ENCODE measurements around the gene TMEM163. TPM values are rescaled to one million over a fixed set of nuclear protein-coding genes. Genes with fewer than 3 reads are reported as not detected.
A peak's percentile ranks its signal among the peaks of the same experiment; 100 is the strongest.
"Not testable (repeated sequence)": the region's sequence is repeated elsewhere in the genome, so short reads cannot be mapped to it uniquely, and the experiment has no call there.

TMEM163 gene
- total RNA-seq, 2 experiments from 2014 or later, result 0.23 TPM; not detected in 1

- POLR2A ChIA-PET, result no interaction called here
Observed at GRCh38 chr2:134623796-134624195, 95.0 kb downstream of the TMEM163 start.

GRCh38 chr2:134623046-134623445, 95.8 kb downstream of the TMEM163 start:
- peaks cover 4% of the 10 kb centered on the region for H3K27me3 Mint-ChIP-seq (ENCODE audit: low read depth)
- H3K4me3 Mint-ChIP-seq, result no peak overlapping the region
- ChIA-PET CTCF (interaction anchor here (1.3 kb wide), 1 partner anchor 46 kb away, joined by 3 read pairs; no protein-coding TSS in a partner anchor), POLR2A (no interaction called here)
- peaks cover 21% of the 10 kb centered on the region for H3K9me3 Mint-ChIP-seq (ENCODE audit: insufficient read depth)
- peaks cover 5% of the 10 kb centered on the region for H3K4me1 Mint-ChIP-seq (ENCODE audit: low read depth)
- no peaks in the 10 kb centered on the region for H3K36me3 Mint-ChIP-seq (ENCODE audit: low read depth)
- DNase-seq (no peak), ATAC-seq (no peak)
- no peak overlapping the region for H3K27ac Mint-ChIP-seq

More at GRCh38 chr2:134623796-134624195, 95.0 kb downstream of the TMEM163 start:
- CTCF ChIA-PET, result no interaction called here
- H3K27me3 Mint-ChIP-seq (ENCODE audit: low read depth), result peaks cover 4% of the 10 kb centered on the region
- H3K9me3 Mint-ChIP-seq (ENCODE audit: insufficient read depth), result peaks cover 15% of the 10 kb centered on the region
- no peak for ATAC-seq
- H3K4me3 Mint-ChIP-seq, result no peak overlapping the region
- H3K4me1 Mint-ChIP-seq (ENCODE audit: low read depth), result peaks cover 5% of the 10 kb centered on the region
- DNase-seq, result peak; percentile 38
- no peak overlapping the region for H3K27ac Mint-ChIP-seq
- H3K36me3 Mint-ChIP-seq (ENCODE audit: low read depth), result no peaks in the 10 kb centered on the region

- Mint-ChIP-seq H3K27me3 (ENCODE audit: low read depth) (peaks cover 4% of the 10 kb centered on the region), H3K27ac (no peak overlapping the region), H3K4me1 (ENCODE audit: low read depth) (peaks cover 5% of the 10 kb centered on the region), H3K4me3 (no peak overlapping the region), H3K36me3 (ENCODE audit: low read depth) (no peaks in the 10 kb centered on the region), H3K9me3 (ENCODE audit: insufficient read depth) (peaks cover 24% of the 10 kb centered on the region)
- CTCF ChIA-PET, result interaction anchor here (1.3 kb wide), 1 partner anchor 47 kb away, joined by 3 read pairs; no protein-coding TSS in a partner anchor
- no peak for ATAC-seq
- POLR2A ChIA-PET, result no interaction called here
- no peak for DNase-seq
Observed at GRCh38 chr2:134621939-134622705, 96.7 kb downstream of the TMEM163 start.

- Mint-ChIP-seq H3K27ac (no peak overlapping the region), H3K36me3 (ENCODE audit: low read depth) (no peaks in the 10 kb centered on the region), H3K27me3 (ENCODE audit: low read depth) (no peaks in the 10 kb centered on the region), H3K4me3 (no peak overlapping the region), H3K4me1 (ENCODE audit: low read depth) (peaks cover 5% of the 10 kb centered on the region), H3K9me3 (ENCODE audit: insufficient read depth) (peaks cover 24% of the 10 kb centered on the region)
- no peak for DNase-seq
- ChIA-PET POLR2A (no interaction called here), CTCF (no interaction called here)
- ATAC-seq, result no peak
Observed at GRCh38 chr2:134619250-134619649, 99.5 kb downstream of the TMEM163 start.

GRCh38 chr2:134615480-134615879, 103.3 kb downstream of the TMEM163 start:
- H3K4me1 Mint-ChIP-seq (ENCODE audit: low read depth); ATAC-seq; H3K36me3 Mint-ChIP-seq (ENCODE audit: low read depth); DNase-seq; H3K27me3 Mint-ChIP-seq (ENCODE audit: low read depth); H3K4me3 Mint-ChIP-seq; POLR2A ChIA-PET; CTCF ChIA-PET; H3K27ac Mint-ChIP-seq: not testable (repeated sequence)
- peaks cover 36% of the 10 kb centered on the region for H3K9me3 Mint-ChIP-seq (ENCODE audit: insufficient read depth)

GRCh38 chr2:134611316-134611715, 107.5 kb downstream of the TMEM163 start:
- ChIA-PET CTCF (no interaction called here), POLR2A (no interaction called here)
- DNase-seq (no peak), ATAC-seq (no peak)
- Mint-ChIP-seq H3K27me3 (ENCODE audit: low read depth) (no peaks in the 10 kb centered on the region), H3K27ac (no peak overlapping the region), H3K9me3 (ENCODE audit: insufficient read depth) (peaks cover 14% of the 10 kb centered on the region), H3K36me3 (ENCODE audit: low read depth) (no peaks in the 10 kb centered on the region), H3K4me3 (no peak overlapping the region), H3K4me1 (ENCODE audit: low read depth) (no peaks in the 10 kb centered on the region)

- ChIA-PET POLR2A (no interaction called here), CTCF (no interaction called here)
- Mint-ChIP-seq H3K4me1 (ENCODE audit: low read depth) (no peaks in the 10 kb centered on the region), H3K36me3 (ENCODE audit: low read depth) (no peaks in the 10 kb centered on the region), H3K9me3 (ENCODE audit: insufficient read depth) (peaks cover 14% of the 10 kb centered on the region), H3K27ac (no peak overlapping the region), H3K27me3 (ENCODE audit: low read depth) (no peaks in the 10 kb centered on the region), H3K4me3 (no peak overlapping the region)
- no peak for ATAC-seq
- DNase-seq, result no peak
Observed at GRCh38 chr2:134610871-134611270, 107.9 kb downstream of the TMEM163 start.

GRCh38 chr2:134609924-134610513, 108.8 kb downstream of the TMEM163 start:
- Mint-ChIP-seq H3K36me3 (ENCODE audit: low read depth) (no peaks in the 10 kb centered on the region), H3K4me1 (ENCODE audit: low read depth) (no peaks in the 10 kb centered on the region), H3K27ac (no peak overlapping the region), H3K4me3 (no peak overlapping the region), H3K9me3 (ENCODE audit: insufficient read depth) (peaks cover 14% of the 10 kb centered on the region), H3K27me3 (ENCODE audit: low read depth) (no peaks in the 10 kb centered on the region)
- CTCF ChIA-PET, result no interaction called here
- no peak for DNase-seq
- ATAC-seq, result no peak
- POLR2A ChIA-PET, result no interaction called here

GRCh38 chr2:134603966-134604365, 114.8 kb downstream of the TMEM163 start:
- H3K36me3 Mint-ChIP-seq (ENCODE audit: low read depth), result no peaks in the 10 kb centered on the region
- no peak overlapping the region for H3K27ac Mint-ChIP-seq
- peaks cover 2% of the 10 kb centered on the region for H3K27me3 Mint-ChIP-seq (ENCODE audit: low read depth)
- ChIA-PET POLR2A (no interaction called here), CTCF (no interaction called here)
- H3K4me3 Mint-ChIP-seq, result no peak overlapping the region
- ATAC-seq, result no peak
- DNase-seq, result no peak
- no peaks in the 10 kb centered on the region for H3K4me1 Mint-ChIP-seq (ENCODE audit: low read depth)
- H3K9me3 Mint-ChIP-seq (ENCODE audit: insufficient read depth), result no peaks in the 10 kb centered on the region

- Mint-ChIP-seq H3K27ac (no peak overlapping the region), H3K27me3 (ENCODE audit: low read depth) (peaks cover 2% of the 10 kb centered on the region), H3K4me3 (no peak overlapping the region), H3K36me3 (ENCODE audit: low read depth) (no peaks in the 10 kb centered on the region), H3K9me3 (ENCODE audit: insufficient read depth) (peaks cover 3% of the 10 kb centered on the region), H3K4me1 (ENCODE audit: low read depth) (no peaks in the 10 kb centered on the region)
- ATAC-seq (no peak), DNase-seq (no peak)
- ChIA-PET POLR2A (no interaction called here), CTCF (no interaction called here)
Observed at GRCh38 chr2:134602666-134603065, 116.1 kb downstream of the TMEM163 start.

GRCh38 chr2:134601264-134601663, 117.5 kb downstream of the TMEM163 start:
- Mint-ChIP-seq H3K36me3 (ENCODE audit: low read depth) (no peaks in the 10 kb centered on the region), H3K27ac (no peak overlapping the region), H3K4me3 (no peak overlapping the region), H3K4me1 (ENCODE audit: low read depth) (no peaks in the 10 kb centered on the region), H3K9me3 (ENCODE audit: insufficient read depth) (peaks cover 3% of the 10 kb centered on the region), H3K27me3 (ENCODE audit: low read depth) (peaks cover 4% of the 10 kb centered on the region)
- ChIA-PET POLR2A (no interaction called here), CTCF (no interaction called here)
- no peak for DNase-seq
- ATAC-seq, result no peak

GRCh38 chr2:134600208-134600607, 118.6 kb downstream of the TMEM163 start:
- Mint-ChIP-seq H3K27ac (no peak overlapping the region), H3K4me3 (no peak overlapping the region), H3K36me3 (ENCODE audit: low read depth) (no peaks in the 10 kb centered on the region), H3K4me1 (ENCODE audit: low read depth) (no peaks in the 10 kb centered on the region), H3K27me3 (ENCODE audit: low read depth) (peaks cover 4% of the 10 kb centered on the region), H3K9me3 (ENCODE audit: insufficient read depth) (peaks cover 3% of the 10 kb centered on the region)
- ChIA-PET POLR2A (no interaction called here), CTCF (no interaction called here)
- ATAC-seq (no peak), DNase-seq (no peak)

All from activated CD8-positive, alpha-beta T cell treated with anti-CD3 and anti-CD28 coated beads, Interleukin-2, amount 10 ng/mL, durations not matched to agents 7 days and 5 days (primary cell).